GM12878 (cell line): ENCODE results near the gene CPNE4.

Experiments used
- CBX3 ChIP-seq: fragments of 200-600 bp; sonication (generic); IDR thresholded peaks from 2 replicates; pipeline ENCODE4 v1.6.1; 2016; ENCODE audit warnings: low read depth, borderline replicate concordance
- CHD2 ChIP-seq: IDR thresholded peaks from 2 replicates; pipeline ENCODE4 v1.6.1; 2011; ENCODE audit warnings: low read depth, low read length, improper control_type of control experiment, borderline replicate concordance
- FOS ChIP-seq: IDR thresholded peaks from 3 replicates; pipeline ENCODE4 v1.6.1; 2011; ENCODE audit warnings: borderline replicate concordance; ENCODE audit not compliant: insufficient read length; ENCODE audit errors: extremely low read depth
- FOXK2 ChIP-seq: fragments of 450-650 bp; IDR thresholded peaks from 2 replicates; pipeline ENCODE4 v1.6.1; 2017; ENCODE audit warnings: mild to moderate bottlenecking, moderate library complexity
- JUND ChIP-seq: IDR thresholded peaks from 2 replicates; pipeline ENCODE4 v1.6.1; 2012; ENCODE audit warnings: low read depth, mild to moderate bottlenecking, low read length, improper control_type of control experiment, moderate library complexity
- POLR2A ChIP-seq: IDR thresholded peaks from 2 replicates; pipeline ENCODE4 v1.6.1; 2011; ENCODE audit warnings: low read depth, mild to moderate bottlenecking, low read length
- ZNF384 ChIP-seq: IDR thresholded peaks from 2 replicates; pipeline ENCODE4 v1.6.1; 2012; ENCODE audit warnings: low read depth, mild to moderate bottlenecking, low read length, improper control_type of control experiment, borderline replicate concordance
- ZNF687 ChIP-seq: fragments of 450-650 bp; IDR thresholded peaks from 2 replicates; pipeline ENCODE4 v1.6.1; 2017; ENCODE audit warnings: mild to moderate bottlenecking, moderate library complexity

- no peak for TF ChIP-seq ZNF687
- TF ChIP-seq CBX3, result no peak
- no peak for TF ChIP-seq ZNF384
- no peak for TF ChIP-seq CHD2
- no peak for TF ChIP-seq POLR2A
- no peak for TF ChIP-seq FOXK2
- TF ChIP-seq FOS, result no peak
- no peak for TF ChIP-seq JUND
Measured at GRCh38 chr3:131503320-131503635, 531.5 kb downstream of the CPNE4 start.
